ENCODE data around the gene ANKZF1.
A peak's percentile ranks its signal among the peaks of the same experiment; 100 is the strongest.
"Not testable (repeated sequence)": the region's sequence is repeated elsewhere in the genome, so short reads cannot be mapped to it uniquely, and the experiment has no call there.

The ANKZF1 gene, protein sequence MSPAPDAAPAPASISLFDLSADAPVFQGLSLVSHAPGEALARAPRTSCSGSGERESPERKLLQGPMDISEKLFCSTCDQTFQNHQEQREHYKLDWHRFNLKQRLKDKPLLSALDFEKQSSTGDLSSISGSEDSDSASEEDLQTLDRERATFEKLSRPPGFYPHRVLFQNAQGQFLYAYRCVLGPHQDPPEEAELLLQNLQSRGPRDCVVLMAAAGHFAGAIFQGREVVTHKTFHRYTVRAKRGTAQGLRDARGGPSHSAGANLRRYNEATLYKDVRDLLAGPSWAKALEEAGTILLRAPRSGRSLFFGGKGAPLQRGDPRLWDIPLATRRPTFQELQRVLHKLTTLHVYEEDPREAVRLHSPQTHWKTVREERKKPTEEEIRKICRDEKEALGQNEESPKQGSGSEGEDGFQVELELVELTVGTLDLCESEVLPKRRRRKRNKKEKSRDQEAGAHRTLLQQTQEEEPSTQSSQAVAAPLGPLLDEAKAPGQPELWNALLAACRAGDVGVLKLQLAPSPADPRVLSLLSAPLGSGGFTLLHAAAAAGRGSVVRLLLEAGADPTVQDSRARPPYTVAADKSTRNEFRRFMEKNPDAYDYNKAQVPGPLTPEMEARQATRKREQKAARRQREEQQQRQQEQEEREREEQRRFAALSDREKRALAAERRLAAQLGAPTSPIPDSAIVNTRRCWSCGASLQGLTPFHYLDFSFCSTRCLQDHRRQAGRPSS

DNA sequence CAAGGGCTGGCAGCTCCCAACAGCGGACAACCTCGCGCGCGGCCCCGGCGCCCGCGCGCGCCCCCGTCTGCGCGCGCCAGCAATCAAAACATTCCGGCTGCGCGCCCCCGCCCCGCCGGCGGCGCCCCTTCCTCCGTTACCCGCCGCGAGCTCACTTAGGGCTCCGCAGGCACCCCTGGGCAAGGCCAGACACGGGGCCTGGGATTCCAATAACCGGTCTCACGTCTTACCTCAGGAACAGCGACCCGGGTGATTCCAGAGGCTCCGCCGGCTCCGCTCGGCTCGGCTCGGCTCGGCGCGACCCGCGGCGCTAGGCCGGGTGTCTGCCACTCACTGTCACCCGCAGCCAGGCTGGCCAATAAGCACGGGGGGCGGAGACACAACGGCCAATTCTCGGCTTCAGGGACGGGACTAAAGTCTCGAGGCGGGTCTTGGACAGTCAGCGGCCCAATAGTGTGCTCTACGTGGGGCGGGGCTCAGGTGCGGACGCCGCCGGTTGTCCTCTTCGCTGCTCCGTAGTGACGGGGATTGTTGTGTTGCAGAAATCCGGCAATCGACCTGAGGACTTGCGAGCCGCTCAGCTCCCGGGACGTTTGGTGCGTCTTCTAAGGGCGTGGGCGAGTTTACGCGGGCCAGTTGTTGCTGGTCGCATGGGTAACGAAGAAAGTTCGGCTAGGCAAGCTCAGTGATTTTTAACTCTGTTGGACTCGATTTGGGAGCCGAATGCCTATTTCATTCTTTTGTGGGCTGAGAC, at the start of gene ANKZF1, which contains the start of gene ATG9A:
Gene ANKZF1 (plus strand): TSS at position 502 of the 754 bp plus-strand sequence. CDS start 452 bp downstream, outside the sequence.
Gene ATG9A (minus strand): TSS at position 332 of the 754 bp plus-strand sequence. CDS start 1,612 bp downstream, outside the sequence.
- peak; percentile 97 for DNase-seq

DNA sequence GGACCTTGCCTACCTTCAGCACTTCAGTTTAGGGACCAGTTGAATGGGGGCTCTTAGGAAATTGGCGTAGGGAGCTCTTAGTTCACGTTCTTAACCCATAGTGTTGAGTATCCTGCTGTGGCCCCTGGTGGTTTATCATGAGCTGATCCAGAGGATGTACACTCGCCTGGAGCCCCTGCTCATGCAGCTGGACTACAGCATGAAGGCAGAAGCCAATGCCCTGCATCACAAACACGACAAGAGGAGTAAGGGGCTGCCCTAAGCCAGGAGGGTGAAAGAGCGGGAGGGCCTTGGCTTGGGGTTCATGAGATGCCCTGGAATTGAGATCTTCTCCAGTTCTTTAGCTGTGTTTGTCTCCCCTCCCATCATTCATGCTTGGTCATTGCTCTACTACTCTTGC, 48.6 kb upstream of the ANKZF1 start:
- no peak for DNase-seq

DNA sequence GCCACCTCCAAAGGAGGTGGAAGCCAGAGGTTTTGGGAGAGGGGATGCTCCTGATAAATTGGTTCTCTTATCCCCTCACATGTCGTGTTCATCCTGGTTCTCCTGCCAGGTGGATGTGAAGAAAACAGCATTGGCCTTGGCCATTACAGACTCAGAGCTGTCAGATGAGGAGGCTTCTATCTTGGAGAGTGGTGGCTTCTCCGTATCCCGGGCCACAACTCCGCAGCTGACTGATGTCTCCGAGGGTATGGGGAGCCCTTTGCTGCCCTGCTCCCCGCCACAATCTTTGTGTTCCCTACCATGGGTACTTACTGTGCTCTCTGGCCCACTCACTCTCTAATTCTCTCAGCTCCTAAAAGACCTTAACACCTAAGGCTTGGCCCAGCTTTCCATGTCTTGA, 48.1 kb upstream of the ANKZF1 start:
- no peak for DNase-seq

DNA sequence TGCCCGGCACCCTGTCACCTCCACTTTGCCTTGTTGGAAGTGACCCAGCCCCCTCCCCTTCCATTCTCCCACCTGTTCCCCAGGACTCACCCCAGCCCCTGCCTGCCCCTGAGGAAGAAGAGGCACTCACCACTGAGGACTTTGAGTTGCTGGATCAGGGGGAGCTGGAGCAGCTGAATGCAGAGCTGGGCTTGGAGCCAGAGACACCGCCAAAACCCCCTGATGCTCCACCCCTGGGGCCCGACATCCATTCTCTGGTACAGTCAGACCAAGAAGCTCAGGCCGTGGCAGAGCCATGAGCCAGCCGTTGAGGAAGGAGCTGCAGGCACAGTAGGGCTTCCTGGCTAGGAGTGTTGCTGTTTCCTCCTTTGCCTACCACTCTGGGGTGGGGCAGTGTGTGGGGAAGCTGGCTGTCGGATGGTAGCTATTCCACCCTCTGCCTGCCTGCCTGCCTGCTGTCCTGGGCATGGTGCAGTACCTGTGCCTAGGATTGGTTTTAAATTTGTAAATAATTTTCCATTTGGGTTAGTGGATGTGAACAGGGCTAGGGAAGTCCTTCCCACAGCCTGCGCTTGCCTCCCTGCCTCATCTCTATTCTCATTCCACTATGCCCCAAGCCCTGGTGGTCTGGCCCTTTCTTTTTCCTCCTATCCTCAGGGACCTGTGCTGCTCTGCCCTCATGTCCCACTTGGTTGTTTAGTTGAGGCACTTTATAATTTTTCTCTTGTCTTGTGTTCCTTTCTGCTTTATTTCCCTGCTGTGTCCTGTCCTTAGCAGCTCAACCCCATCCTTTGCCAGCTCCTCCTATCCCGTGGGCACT, 47.1 kb upstream of the ANKZF1 start:
- DNase-seq: no peak

DNA sequence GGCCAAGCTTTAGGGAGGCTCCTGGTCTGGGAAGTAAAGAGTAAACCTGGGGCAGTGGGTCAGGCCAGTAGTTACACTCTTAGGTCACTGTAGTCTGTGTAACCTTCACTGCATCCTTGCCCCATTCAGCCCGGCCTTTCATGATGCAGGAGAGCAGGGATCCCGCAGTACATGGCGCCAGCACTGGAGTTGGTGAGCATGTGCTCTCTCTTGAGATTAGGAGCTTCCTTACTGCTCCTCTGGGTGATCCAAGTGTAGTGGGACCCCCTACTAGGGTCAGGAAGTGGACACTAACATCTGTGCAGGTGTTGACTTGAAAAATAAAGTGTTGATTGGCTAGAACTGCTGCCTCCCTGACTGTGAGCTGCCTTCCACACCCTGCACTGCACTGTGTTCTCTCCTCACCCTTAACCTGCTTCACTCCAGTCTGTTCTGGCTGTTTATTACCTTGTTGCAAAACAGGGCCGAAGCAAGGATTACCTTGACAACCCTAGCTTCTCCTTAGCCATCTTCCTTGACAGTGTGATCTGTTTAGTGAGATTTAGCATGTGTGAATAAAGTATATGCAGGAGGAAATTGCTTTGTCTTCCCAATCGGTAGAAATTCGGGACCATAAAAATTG, 46.3 kb upstream of the ANKZF1 start:
- DNase-seq: no peak

DNA sequence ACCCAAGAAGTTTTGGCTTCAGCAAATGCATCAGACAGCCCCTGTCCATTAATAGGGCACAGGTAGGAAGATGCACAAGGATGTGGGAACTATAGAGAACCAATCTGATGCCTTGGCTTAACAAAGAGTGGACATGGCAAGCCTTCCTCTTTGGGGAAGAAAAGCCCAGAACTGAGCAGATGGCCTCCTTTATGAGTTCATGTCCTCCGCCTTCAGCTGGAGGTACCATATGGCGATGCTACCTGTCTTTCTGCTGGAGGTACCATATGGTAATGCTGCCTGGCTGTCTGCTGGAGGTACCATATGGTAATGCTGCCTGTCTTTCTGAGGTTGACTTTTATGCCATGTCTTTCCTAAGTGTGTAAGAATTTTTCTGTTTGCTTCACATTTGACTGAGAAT, 45.5 kb upstream of the ANKZF1 start:
- DNase-seq: no peak

DNA sequence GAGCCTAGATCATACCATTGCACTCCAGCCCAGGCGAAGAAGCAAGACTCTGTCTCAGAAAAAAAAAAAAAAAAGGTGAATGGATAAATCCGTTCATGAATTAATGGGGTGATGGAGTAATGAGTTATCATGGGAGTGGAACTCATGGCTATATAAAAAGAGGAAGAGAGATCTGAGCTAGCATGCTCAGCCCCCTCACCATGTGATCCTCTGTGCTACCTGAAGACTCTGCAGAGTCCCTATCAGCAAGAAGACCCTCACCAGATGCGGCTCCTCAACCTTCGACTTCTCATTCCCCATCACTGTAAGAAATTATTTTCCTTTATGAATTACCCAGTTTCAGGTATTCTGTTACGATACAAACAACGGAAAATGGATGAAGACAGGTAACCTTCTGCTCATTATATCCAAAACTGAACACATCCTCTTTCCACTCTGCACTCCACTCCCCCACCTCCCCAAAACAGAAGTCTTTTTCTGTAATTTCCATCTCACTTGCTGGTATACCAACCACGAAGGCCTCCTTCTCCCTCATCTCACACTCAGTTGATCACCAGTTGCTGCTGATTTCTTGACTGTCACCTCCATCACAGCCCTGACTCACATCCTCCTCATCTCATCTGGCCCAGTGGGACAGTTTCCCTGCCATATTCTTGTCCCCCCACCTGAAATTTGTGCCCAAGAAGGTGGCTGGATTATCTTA, 42.7 kb upstream of the ANKZF1 start:
- no peak for DNase-seq

DNA sequence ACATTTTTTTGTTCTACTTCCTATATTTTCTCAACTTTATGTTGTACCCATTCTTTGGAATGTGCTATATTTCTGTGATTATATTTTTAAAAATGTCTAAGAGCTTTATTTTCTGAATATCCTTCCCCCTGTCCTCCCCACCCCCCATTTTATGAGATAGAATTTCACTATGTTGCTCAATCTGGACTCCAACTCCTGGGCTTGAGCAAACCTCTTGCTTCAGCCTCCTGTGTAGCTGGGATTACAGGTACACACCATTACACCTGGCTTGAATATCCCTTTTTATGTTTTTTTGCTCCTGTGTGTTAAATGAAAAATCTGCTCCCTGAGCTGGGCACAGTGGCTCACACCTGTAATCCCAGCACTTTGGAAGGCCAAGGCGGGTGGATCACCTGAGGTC, 32.2 kb upstream of the ANKZF1 start:
- no peak for DNase-seq

DNA sequence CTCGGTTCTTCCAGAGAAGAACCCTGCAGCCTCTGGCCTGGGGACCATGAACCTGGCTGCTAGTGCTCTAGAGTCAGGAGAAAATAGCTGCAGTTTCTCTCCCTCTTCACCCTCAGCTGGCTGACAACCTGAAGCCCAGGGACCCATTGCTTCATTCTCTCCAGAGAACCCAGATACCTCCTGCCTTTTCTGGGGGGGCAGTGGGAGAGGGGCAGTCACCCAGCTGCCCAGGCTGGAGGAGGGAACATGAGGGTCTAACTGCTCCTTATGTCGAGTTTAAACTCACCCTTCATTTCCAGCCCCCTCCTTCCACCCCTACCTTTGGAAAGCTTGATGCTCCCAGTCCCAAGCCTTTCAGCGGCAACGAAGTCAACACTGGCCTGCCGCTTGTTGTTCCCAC, 30.6 kb upstream of the ANKZF1 start:
- DNase-seq: no peak

DNA sequence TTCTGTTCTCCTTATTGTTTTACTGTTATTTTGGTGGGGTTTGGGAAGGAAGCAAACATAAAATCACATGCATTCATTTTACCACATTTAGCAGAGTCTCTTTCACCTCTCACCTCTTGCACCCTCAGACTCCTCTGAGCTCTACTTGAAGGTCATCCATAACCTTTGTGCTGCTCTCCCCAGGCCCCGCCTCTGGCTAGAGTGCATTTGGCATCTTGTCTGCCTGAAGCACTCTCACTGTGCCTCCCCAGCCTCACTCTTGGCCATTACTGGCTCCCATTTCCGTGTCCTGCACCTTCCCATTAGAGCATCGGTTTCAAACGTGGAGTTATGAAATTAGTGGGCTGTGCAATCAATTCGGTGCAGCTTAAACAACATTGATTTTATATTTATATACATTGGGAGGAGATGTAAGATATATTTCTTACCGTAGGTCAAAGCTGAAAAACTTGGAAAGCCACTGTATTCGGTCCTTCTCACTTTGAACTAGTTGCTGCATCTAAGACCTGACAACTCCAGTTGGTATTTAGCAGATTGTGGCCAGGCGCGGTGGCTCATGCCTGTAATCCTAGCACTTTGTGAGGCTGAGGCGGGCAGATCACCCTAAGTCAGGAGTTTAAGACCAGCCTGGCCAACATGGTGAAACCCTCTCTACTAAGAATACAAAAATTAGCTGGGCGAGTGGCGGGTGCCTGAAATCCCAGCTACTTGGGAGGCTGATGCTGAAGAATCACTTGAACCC, 30.0 kb upstream of the ANKZF1 start:
- DNase-seq: no peak

DNA sequence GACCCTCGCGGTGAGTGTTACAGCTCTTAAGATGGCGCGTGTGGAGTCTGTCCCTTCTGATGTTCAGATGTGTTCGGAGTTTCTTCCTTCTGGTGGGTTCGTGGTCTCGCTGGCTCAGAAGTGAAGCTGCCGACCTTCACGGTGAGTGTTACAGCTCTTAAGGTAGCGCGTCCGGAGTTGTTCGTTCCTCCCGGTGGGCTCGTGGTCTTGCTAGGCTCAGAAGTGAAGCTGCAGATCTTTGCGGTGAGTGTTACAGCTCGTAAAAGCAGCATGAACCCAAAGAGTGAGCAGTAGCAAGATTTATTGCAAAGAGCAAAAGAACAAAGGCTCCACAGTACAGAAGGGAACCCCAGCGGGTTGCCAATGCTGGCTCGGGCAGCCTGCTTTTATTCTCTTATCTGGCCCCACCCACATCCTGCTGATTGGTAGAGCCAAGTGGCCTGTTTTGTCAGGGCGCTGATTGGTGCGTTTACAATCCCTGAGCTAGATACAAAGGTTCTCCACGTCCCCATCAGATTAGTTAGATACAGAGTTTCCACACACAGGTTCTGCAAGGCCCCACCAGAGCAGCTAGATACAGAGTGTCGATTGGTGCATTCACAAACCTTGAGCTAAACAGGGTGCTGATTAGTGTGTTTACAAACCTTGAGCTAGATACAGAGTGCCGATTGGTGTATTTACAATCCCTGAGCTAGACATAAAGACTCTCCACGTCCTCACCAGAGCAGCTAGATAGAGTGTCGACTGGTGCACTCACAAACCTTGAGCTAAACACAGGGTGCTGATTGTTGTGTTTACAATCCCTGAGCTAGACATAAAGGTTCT, 28.9 kb upstream of the ANKZF1 start:
- not testable (repeated sequence) for DNase-seq

DNA sequence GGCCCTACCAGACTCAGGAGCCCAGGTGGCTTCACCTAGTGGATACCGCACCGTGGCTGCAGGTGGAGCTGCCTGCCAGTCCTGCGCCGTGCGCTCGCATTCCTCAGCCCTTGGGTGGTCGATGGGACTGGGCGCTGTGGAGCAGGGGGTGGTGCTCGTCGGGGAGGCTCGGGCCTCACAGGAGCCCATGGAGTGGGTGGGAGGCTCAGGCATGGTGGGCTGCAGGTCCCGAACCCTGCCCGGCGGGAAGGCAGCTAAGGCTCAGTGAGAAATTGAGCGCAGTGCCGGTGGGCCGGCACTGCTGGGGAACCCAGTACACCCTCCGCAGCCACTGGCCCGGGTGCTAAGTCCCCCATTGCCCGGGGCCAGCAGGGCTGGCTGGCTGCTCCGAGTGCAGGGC, 28.3 kb upstream of the ANKZF1 start:
- not testable (repeated sequence) for DNase-seq

DNA sequence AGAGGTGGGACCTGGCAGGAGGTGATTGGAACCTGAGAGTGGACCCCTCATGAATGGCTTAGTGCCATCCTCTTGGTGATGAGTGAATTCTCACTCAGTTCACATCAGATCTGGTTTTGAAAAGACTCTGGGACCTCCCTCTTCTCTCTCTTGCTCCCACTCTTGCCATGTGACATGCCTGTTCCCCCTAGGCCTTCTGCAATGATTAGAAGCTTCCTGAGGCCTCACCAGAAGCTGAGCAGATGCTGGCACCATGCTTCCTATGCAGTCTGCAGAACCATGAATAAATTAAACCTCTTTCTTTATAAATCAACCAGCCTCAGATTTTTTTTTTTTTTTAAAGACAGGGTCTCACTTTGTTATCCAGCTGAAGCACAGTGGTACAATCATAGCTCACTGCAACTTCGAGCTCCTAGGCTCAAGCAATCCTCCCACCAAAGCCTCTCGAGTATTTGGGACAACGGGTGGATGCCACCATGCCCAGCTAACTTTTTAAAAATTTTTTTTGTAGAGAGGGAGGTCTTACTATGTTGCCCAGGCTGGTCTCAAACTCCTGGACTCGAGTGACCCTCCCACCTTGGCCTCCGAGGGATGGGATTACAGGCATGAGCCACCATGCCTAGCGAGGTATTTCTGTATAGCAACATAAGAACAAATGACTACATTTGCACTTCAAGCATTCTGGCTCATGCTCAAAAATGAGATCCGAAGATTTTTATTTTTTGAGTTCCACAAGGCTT, 25.0 kb upstream of the ANKZF1 start:
- DNase-seq: no peak

DNA sequence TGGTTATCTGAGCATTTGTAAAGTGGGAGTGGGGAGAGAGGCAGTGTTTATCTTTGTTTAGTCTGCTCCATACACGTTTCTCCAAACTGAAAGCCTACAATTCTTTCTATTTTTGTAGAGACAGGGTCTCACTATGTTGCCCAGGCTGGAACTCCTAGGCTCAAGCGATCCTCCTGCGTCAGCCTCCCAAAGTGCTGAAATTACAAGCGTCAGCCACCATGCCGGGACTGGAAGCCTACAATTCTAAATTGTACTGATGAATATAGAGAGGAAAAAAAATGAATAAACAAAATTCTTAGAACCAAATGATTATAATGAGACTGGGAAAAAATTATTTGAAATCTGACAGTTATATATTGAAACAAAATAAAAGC, 24.5 kb upstream of the ANKZF1 start:
- no peak for DNase-seq

DNA sequence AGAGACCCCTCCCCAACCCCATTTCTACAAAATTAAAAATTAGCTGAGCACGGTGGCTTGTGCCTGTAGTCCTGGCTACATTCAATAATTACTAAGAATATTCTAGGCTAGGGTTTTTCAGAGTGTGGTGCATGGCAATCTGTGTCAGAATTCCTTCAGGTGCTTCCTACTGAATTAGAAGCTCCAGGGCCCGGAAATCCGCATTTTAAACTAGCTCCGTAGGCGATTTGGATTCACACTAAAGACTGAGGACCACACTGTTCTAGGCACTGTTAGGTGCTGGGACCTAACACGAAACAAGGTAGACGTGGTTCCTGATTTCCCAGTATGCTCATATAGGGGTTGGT, 23.7 kb upstream of the ANKZF1 start:
- no peak for DNase-seq

DNA sequence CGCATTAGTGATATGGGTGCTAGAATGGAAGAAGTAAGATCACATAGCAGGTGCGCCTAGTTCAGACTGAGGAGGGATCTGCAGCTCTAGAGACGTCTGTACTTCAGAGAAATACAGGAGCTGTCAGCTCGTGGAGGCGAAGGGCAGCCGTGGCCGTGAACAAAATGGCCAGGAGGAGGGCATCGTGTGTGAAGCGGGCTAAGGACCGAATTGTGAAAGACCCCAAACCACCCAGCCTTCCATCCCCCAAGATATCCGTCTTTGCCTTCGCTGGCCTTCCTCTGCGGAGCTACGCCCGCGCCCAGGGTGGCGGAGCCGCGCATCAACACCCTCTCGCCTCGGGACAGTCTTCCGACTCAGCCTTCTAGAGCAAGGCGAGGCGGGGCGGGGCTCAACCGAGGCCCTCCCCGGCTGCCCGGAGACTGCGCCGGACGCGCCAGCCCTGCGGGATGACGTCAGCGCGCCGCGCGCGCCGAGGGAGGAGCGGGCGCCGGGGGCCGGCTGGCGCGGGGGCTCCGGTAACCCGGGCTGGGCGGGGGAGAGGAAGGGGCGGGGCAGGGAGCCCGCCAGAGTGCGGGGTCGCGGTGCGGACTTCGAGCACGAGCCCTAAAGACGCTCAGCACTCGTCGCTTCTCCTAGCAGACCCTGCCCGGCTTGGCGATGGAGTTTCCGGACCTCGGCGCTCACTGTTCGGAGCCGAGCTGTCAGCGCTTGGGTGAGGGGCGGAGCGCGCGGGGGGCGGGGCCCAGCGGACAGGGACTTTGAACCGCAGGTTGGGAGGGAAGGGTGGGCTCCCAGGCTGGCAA, 23.1 kb upstream of the ANKZF1 start, which contains the start of gene ZFAND2B:
Gene ZFAND2B (plus strand): TSS at position 455 of the 806 bp plus-strand sequence. CDS start 206 bp downstream, at position 661.
- DNase-seq: peak; percentile 81

DNA sequence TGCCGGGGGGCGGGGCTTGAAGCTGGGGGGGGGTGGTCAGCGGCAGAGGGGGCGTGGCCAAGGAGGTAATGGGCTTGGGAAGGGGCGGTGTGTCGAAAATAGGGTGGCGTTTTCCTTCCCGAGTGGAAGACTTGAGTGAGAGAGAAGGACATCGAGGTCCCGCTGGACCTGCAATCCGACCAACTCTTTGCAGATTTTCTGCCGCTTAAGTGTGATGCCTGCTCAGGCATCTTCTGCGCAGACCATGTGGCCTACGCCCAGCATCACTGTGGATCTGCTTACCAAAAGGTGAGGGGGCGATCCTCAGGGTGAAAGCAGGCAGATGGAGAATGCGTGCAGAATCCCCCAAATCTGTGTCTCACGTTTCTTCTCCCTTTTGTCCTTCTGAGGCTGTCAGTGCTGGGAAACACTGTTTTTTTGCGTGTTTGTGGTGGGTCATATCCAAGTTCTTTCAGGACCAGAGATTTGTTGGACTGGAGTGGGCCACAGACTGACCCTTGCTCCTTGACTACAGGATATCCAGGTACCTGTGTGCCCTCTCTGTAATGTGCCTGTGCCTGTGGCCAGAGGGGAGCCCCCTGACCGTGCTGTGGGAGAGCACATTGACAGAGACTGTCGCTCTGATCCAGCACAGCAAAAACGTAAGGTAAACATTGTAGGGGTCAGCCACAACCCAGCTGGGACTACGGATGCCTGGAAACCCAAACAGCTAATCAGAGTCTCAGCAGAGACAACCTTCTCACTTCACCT, 22.3 kb upstream of the ANKZF1 start:
- DNase-seq: no peak
